Measurements from ENCODE around the gene SLC49A3.
"Not testable (repeated sequence)": the region's sequence is repeated elsewhere in the genome, so short reads cannot be mapped to it uniquely, and the experiment has no call there.

Gene SLC49A3

DNA sequence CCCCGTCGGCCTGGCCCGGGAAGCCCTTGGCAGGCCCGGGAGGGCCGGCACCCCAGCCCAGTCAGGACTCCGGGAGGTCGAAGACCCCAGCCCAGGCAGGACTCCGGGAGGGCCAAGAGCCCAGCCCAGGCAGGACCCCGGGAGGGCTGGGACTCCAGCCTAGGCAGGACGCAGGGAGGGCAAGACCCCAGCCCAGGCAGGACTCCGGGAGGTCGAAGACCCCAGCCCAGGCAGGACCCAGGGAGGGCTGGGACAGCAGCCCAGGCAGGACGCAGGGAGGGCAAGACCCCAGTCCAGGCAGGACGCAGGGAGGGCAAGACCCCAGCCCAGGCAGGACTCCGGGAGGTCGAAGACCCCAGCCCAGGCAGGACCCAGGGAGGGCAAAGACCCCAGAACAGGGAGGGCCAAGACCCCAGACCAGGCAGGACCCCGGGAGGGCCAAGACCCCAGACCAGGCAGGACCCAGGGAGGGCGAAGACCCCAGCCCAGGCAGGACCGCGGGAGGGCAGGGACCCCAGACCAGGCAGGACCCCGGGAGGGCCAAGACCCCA, 17.2 kb upstream of the SLC49A3 start:
- in situ Hi-C loops (cut with HindIII; ENCODE audit: low pct_ligation_motif_present, low pct_unique_long_range_greater_than_20kb, low sequenced_read_pairs); DNase-seq: not testable (repeated sequence)

DNA sequence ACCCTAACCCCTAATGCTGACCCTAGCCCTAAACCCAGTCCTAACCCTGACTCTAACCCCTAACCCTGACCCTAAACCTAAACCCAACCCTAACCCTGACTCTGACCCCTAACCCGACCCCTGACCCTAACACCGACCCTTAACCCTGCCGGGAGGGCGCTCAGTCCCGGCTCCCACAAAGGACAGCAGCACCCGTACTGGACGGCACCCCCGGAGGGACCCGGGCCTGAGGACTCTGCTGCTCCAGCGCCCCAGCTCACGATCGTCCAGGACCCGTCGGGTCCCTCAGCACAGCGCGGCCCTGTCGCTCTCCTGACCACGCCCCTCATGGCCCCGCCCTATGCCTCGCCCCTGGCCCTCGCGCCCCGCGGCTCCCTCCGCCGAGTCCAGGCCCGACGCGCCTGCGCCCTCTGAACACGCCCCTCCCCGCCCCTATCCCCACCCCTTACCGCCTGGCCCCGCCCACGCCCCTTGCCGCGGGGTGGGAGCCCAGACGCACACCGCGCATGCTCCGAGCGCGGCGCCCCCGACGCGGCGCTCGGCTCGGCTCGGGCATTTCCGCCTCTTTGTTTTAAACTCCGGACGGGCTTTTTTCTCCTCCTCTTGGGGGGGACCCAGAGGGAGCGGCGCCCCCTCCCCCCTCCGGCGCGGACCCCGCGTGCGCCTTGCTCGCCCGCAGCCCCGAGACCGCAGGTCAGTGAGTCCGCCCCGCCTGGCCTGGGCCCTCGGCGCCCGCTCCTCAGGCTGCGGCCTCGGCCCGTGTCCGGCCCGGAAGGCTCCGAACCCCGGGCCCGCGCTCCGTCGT, 16.5 kb upstream of the SLC49A3 start, which contains the start of gene PCGF3:
TSS of gene PCGF3 (plus strand) at position 555 of the 805 bp plus-strand sequence. CDS start 27,849 bp downstream, outside the sequence.
- in situ Hi-C loops (cut with HindIII; ENCODE audit: low pct_ligation_motif_present, low pct_unique_long_range_greater_than_20kb, low sequenced_read_pairs): no loop called here

DNA sequence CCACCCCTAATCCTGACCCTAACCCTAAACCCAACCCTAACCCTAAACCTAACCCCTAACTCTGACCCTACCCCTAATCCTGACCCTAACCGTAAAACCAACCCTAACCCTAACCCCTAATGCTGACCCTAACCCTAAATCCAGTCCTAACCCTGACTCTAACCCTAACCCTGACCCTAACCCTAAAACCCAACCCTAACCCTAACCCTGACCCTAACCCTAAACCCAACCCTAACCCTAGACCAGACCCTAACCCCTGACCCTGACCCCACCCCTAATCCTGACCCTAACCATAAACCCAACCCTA, 16.0 kb upstream of the SLC49A3 start:
- in situ Hi-C loops (cut with HindIII; ENCODE audit: low pct_ligation_motif_present, low pct_unique_long_range_greater_than_20kb, low sequenced_read_pairs): no loop called here
- no peak for DNase-seq

More for the DNA sequence above, 16.5 kb upstream of the SLC49A3 start, which contains the start of gene PCGF3:
- peak; percentile 89 for DNase-seq

DNA sequence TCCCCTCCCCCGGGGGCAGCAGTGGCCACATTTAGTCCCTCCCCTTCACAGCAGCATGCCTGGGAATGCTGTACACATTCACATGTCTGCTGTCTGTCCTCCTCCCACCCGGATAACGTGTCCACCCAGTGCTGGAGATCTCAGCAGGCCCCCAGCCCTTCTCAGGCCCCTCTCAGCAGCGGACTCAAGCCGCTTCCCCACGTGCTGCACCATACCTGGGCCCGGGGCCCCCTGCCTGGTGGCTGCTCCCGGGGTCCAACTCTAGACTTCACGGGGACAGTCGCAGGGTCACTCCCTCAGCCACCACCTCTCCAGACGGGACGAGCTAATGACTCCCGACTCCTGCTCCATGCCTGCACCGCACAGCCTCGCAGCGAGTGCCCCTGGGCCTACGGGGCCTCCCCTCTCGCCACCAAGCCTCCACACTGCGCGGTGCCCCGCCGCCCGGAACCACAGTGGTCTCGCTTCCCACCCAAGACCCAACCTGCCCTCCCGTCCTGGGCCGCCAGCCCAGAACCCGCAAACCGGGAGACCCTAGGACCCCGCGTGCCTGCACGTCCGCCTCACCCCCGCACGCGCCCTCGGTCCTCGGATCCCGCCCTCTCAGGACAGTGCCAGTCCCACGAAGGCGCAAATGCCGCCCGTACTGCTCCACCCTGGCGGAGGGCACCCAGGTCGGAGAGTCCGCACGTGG, 15.4 kb upstream of the SLC49A3 start:
- in situ Hi-C loops (cut with HindIII; ENCODE audit: low pct_ligation_motif_present, low pct_unique_long_range_greater_than_20kb, low sequenced_read_pairs): no loop called here
- DNase-seq: no peak

DNA sequence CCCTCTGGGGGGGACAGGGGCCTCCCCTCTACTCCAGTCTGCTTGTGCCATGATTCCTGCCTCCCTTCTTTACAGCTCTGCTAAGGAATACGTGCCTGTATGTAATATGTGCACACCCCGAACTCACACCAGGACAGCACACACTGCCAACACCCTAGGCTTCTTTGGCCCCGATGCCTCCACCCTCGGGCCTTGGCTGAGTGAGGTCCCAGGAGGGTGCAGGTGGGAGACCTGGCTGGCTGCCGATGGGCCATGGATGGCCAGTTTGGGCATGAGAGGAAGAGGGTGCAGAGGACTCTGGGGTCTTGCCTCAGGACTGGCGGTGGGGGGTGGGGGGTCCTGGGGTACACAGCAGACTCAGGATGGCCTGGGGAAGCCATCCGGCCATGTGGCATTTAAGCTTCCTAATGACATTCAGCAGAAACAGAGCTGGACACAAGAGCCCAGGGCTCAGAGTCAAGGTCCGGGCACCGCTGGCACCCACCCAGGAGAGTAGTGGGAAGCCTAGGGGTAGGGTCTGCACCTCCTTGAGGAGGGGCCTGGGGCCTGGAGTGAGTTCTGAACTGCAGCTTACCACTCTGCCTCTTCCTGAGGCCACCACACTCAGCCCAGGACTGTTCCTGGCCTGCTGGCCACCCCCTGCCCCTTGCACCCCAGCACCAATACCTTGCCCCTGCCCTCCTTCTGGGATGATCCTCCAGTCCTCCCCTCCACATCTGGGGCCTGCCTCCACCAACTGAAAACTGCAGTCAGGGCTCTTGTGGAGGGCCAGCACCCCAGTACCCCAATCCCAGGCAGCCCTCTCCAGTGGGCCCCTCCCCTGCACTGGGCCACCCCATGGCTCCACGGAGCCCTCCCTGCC, 14.6 kb upstream of the SLC49A3 start:
- DNase-seq: no peak
- in situ Hi-C loops (cut with HindIII; ENCODE audit: low pct_ligation_motif_present, low pct_unique_long_range_greater_than_20kb, low sequenced_read_pairs): no loop called here

DNA sequence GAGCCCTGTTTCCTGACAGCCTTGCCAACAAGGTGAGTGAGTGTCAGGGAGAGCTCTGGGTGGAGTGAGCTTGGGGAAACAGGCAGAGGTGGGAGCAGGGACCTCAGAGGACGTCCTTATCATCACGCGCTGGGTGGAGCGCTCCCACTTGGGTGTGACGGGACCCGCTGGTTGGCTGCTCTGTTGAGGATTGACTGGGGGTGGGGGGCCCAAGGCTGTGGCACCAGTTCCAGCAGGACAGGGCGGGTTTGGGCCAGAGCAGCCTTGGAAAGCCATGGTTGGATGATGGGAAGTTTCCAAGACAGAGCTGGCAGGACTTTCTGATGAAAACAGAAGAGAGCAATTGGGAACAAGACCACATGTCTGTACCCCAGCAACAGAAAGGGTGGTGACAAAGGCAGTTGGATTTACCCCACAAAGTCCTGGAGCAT, 13.7 kb upstream of the SLC49A3 start:
- no peak for DNase-seq
- in situ Hi-C loops (cut with HindIII; ENCODE audit: low pct_ligation_motif_present, low pct_unique_long_range_greater_than_20kb, low sequenced_read_pairs): no loop called here

DNA sequence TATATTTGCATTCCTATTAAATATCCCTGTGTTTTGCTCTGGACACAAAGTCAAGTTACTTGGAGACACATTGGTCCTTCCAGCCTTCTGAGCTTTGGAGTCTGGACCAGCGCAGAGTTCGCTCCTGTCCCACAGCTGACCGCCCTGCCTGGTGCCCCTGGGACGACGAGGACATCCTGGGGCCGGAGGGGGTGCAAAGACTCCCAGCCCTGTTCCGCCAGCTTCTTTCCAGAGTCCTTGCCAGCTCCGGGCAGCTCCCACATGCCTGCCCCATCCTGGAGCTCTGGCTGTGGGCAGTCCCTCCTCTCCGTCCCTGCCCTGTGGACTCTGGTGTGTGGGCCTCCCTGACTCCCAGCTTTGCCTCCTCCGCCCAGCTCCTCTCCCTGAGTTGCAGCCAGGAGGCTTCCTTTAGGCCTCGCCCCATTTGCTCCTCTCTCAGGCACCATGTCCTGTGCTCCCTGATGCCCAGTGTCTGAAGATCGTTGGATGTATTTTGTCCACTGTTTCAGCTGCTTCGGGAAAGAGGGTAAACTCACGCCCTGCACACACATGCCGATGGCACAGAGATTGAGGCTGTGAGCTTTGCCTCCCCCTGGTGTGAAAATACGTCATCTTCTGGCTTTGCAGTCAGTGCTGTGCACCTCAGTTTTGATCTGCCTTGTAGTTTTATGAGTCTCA, 11.8 kb upstream of the SLC49A3 start:
- DNase-seq: no peak
- in situ Hi-C loops (cut with HindIII; ENCODE audit: low pct_ligation_motif_present, low pct_unique_long_range_greater_than_20kb, low sequenced_read_pairs): no loop called here

DNA sequence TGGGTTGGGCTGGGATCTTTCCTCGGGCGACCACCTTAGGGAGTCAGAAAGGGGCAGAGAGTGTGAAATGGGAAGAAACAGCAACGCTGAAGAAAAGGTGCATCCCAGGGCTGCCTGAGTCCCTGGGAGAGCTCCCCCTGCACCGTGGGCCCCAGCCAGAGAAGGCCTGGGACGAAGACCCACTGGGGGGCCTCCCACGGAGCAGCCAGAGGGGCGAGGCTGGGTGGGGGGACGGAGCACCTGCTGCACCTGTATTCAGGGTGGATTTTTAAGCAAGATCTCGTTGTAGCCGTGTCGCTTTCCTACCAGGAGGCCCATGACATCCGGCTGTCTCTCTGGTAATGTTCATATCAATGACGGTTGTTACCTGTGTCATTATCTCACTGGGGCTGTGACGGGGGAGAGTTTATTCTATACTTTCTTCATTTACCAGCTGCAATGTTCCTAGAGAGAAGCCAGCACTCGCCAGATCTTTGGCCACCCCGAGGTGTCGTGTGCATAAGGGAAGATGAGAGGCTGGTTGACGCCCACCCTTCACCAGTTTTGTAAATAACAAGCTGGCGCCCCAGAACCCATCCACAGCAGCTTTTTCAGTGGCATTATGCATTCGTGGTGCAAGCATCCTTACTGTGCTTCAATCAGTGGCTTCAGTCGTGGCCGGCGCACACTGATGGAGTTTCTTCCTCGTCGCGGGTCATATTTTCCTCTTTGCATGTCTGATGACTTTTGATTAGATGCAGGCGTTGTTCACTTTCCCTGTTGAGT, 11.0 kb upstream of the SLC49A3 start:
- DNase-seq: no peak
- in situ Hi-C loops (cut with HindIII; ENCODE audit: low pct_ligation_motif_present, low pct_unique_long_range_greater_than_20kb, low sequenced_read_pairs): no loop called here

DNA sequence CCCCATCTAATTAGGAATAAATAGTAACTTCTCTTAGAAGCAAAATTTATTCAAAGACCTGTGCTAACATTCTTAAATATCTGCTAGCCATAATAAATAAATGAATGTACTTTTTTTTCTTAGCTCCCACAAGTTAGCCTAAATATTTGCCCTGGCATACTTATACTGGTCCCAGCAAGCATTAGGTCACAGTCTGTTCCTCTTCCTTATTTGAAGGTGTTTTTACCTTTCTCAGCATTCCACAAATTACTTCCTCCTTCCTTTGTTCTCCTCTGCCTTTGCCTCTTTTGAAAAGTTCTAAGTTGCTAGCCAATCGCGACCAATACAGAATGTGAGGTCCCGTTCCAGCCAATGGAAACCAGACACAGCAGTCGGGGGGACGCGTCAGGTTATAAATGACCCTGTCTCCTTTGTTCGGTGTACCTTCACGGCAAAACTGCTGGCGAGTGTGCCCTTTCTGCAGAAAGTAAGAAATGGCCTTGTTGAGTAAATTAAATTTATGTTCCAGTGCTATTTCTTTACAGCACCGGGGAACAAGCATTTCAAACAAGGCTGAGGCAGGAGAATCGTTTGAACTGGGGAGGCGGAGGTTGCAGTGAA, 5.5 kb upstream of the SLC49A3 start:
- DNase-seq; in situ Hi-C loops (cut with HindIII; ENCODE audit: low pct_ligation_motif_present, low pct_unique_long_range_greater_than_20kb, low sequenced_read_pairs): not testable (repeated sequence)

DNA sequence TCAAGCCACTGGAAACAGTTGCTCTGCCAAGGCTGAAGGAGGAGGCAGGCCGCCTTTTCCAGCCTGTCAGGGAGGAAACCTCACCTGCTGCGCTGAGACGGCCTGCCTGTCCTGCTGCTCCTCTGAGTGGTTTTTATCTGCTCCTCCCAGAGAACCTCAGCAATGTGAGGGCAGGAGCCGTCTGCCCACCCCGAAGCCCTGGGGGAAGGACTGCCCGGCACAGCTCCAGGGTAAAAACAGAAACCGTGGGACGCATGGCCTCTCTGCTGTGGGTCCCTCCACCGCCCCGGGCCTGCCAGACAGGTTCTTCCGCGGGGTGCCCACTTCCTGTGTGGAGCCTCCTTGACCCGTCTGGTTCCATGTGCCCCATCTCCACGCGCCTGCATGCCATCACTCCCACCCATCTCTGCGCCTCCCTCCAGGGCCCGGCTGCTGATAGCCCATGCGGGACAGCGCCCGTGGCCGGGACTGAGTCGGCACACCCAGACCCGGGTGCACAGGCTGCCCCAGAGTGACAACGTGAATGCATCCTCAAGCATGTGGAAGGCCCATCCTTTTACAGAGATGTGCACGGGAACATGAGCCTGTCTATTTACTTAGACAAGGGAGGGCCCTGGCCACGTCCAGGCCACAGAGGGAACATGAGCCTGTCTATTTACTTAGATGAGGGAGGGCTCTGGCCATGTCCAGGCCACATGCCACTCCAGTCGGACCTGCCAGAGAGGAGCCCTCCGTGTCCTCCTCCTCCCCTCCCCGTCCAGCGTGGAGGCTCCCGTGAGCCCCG, 4.0 kb upstream of the SLC49A3 start:
- DNase-seq: no peak

DNA sequence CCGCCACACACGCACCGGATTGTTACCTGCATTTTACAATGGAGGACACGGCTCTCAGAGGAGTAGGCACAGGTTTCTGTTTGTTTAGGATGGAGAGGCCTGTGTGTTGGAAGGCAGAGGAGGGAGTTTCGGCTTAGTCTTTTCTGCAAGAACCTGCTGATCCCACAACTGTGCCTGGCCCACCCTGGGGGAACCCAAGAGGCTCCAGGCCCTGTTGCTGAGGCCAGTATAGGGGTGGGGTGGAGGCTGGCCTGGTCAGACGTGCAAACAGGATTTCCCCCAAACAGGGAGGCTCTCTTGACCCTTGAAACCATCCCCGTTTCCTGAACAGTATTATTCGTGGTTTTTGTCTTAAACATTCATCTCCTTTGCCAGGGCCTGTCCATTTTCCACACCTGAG, 772 bp upstream of the SLC49A3 start:
- in situ Hi-C loops (cut with HindIII; ENCODE audit: low pct_ligation_motif_present, low pct_unique_long_range_greater_than_20kb, low sequenced_read_pairs): no loop called here
- DNase-seq: no peak

More for the DNA sequence above, 4.0 kb upstream of the SLC49A3 start:
- in situ Hi-C loops (cut with HindIII; ENCODE audit: low pct_ligation_motif_present, low pct_unique_long_range_greater_than_20kb, low sequenced_read_pairs): no loop called here

DNA sequence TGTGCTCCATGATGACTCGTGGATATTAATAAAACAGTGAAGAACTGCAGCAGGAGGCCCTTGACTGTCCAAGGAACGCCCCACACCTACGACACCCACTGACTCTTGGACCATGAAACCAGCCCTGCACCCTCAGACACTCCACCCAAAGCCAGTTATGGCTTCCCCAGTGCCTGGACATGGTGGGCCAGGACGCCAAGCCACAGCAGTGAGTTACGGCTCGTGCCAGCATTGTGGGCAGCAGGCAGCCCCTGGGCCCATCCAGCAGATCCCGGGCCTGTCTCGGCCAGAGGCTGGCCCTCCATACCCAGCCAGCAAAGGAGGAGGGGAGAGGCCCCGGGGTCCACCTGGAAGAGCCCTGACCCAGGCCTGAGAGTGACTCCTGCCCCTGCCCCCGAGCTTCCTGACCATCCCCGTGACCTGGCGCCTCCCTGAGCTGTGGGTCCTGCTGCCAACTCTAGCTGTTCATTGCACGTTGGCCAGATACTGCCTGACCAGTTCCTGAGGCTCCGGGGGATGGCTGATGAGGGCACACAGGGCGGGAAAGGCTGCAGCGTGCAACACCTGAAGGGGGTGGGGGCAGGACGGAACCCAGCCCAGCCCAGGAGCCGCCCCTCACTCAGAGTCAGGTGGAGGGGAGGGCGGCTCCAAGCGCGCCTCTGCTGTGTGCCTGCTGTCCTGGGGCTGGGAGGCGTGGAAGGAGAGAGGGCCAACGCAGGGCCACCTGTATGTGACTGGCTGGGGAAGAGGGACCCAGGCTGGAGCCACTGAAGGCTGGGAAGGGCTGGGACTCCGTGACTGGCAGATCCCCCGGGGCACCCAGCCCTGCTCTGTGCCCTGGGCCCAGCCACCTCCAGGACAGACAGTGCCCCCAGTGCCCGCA, 739 bp downstream of the SLC49A3 start:
- in situ Hi-C loops (cut with HindIII; ENCODE audit: low pct_ligation_motif_present, low pct_unique_long_range_greater_than_20kb, low sequenced_read_pairs): no loop called here
- DNase-seq: peak; percentile 22

DNA sequence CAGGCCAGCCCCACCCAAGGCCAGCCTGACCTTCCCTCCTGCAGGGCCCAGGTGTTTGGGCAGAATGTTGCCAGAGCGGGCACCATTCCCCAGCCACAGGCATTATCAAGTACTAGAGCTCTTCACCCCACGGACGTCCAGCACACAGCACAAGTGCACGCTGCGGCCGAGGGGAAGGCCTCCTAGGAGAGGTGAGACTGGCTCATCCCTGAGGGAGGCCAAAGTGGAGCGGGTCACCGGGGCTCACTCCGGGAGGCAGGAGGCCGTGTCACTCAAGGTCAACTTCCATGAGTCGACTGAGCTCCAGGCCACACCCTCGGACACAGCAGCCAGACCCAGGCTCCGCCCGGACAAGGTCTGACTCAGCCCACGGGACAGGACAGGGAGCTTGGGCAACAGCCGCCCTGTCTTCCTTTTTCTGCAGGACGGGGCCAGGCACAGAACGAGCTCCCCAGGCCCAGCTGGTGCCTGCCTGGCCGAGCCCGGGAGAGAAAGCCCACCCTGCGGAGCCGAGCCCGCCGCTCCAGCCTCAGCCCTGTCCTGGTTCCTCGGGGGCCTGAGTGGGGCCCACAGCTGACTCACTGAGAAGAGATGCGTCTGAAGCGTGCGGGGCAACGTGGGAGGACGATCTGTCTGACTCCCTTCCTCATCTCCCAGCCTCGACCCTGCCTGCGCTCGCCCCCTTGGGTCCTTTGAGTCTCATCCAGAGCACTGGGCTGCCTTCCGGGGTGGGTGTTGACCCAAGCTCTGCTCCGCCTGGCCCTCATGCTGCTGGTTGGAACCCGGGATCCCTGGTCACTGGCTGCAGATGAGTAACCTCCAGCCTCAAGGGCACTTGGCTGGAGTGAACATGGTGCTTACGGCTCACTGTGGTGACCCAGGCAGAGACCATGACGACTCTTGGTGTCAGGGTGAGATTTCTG, 1.6 kb downstream of the SLC49A3 start:
- in situ Hi-C loops (cut with HindIII; ENCODE audit: low pct_ligation_motif_present, low pct_unique_long_range_greater_than_20kb, low sequenced_read_pairs): no loop called here
- peak; percentile 87 for DNase-seq

DNA sequence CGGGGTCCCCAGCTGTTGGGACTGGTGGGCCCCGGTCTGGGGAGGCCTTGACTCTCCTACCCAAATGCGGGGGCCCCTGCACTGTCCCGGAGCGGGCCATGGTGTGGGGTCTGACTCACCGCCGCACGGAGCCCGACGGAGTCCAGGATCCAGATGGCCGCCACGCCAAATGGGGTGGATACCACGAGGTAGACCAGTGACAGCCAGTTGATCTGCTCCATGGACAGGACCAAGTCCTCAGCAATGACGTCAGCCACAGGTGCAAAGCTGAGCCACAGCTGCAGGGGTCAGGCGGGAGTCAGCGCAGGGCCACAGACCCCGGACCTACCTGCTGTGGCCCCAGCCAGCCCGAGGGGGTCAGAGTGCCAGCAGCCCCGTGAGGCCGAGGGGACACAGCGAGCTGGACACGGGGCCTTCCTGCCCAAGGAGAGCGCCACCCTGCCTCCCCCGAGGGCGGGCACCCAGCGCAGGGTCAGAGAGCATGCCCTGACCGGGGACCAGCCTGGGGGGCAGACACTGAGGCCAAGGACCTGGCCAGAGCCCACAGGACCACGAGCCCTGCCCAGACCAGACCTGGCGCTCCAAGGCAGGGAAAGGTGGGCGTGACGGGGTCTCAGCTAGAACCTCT, 2.4 kb downstream of the SLC49A3 start:
- no peak for DNase-seq
- in situ Hi-C loops (cut with HindIII; ENCODE audit: low pct_ligation_motif_present, low pct_unique_long_range_greater_than_20kb, low sequenced_read_pairs): no loop called here

Data from ACHN (cell line).